NCI-H146 (cell line): Measurements from ENCODE around the gene SYT7.

Experiments
- DNase-seq: peaks from one replicate; lab custom pipeline; 2025; lab: John Stamatoyannopoulos, UW

SYT7 gene

GRCh38 chr11:61609000-61609979, 28.4 kb upstream of the SYT7 start:
- DNase-seq: no peak

GRCh38 chr11:61607920-61608599, 27.2 kb upstream of the SYT7 start:
- DNase-seq: no peak

DNA sequence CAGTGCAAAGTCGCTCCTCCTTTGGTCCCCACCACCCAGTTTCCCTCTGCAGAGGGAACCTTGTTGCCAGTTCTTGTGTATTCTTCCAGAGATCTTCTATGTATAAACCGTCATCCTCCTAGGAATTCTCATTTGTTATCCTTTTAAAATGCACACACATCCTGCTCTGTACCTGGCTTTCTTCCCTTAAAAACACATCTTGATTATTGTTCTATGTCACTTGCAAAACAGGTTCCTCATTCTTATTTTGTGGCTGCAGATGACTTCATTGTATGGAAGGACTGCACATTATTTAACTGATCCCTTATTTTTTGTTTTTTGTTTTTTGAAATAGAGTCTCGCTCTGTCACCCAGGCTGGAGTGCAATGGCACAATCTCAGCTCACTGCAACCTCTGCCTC, 26.6 kb upstream of the SYT7 start:
- no peak for DNase-seq

DNA sequence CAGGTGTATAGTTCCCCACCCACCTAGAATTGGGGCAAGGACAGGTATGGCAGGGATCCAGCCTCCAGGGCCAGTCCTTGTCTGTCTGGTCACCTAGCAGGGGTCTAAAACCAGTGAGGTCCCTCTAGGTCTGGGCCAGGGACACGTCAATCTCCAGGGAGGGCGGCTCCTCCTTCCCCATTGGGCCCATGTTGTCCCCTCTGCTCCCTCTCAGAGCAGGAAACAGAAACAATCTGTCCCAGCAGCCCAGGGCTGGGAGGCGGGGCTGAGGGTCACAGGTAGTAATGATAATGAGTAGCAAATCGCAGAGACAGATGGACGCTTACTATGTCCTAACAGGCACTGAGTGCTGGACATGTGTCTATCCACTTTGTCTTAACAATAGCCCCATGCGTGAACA, 22.8 kb upstream of the SYT7 start:
- no peak for DNase-seq

DNA sequence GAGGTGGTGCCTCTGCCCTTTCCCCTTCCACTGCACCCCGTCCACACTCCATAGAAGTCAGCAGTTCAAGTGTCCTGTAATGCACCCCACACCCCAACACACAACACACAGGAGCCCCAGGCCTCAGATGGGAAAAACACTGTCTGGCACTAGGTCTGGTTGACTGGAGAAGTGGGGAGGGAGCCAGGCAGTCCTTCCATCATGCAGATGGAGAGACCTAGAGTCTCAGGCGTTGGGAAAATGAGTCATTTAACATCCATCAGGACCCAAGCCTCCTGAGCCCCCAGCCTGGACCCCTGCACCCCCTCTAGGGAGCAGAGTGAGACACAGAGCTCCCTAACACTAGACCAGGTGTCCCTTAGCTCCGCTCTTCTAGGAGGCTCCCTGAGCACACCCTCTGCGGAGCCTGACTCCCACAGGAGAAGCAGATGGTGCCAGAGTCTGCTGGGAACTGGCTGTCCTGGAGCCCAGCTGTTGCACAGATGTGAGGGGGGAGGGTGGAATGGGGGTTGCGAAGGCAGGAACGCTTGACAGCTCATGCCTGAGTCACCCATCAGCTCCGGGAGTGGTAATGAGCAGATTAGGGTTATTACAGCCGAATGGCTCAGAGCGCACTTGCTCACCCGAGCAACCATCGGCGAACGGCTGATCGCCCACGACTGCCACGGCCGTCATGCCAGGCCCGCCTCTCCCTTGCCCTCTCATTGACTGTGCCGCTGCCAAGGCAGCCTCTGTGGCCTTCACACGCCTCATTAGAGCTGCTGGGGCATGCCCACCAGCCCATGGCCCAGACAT, 22.1 kb upstream of the SYT7 start:
- no peak for DNase-seq

- peak; percentile 76 for DNase-seq
Measured at GRCh38 chr11:61601512-61601911, 20.6 kb upstream of the SYT7 start.

DNA sequence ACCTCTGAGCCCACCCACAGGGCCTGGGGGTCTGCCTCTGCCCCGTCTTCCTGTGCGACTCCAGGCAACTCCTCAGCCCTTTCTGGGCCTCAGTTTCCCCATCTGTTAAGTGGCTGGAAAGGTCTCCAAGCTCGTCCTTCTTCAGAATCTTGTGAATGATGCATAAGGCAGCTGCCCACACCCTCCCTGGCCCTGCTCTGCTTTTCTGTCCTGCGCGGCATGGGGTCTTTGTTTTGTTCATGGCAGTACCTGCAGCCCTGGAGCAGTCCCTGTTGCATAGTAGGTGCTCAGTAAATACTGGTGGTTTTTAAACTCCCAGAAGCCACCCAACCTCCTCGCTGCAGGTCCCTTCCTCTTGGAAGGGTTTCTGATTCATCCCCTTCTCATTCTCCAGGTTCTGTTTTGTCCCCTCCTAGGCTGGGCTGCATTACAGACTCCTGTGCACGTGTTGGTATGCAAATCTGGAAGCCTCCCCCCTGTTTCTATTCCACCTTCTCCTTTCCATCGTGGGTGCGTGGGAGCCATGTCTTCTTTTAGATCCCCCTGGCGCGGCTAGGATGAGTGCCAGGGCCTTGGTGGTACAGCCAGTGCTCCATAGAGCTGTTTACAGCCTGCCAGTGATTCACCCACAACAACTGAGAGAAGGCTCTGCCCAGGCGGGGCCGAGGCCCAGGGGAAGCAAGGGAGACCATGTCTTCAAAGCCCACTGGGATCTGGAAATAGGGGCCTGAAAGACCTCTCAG, 19.3 kb upstream of the SYT7 start:
- no peak for DNase-seq

DNA sequence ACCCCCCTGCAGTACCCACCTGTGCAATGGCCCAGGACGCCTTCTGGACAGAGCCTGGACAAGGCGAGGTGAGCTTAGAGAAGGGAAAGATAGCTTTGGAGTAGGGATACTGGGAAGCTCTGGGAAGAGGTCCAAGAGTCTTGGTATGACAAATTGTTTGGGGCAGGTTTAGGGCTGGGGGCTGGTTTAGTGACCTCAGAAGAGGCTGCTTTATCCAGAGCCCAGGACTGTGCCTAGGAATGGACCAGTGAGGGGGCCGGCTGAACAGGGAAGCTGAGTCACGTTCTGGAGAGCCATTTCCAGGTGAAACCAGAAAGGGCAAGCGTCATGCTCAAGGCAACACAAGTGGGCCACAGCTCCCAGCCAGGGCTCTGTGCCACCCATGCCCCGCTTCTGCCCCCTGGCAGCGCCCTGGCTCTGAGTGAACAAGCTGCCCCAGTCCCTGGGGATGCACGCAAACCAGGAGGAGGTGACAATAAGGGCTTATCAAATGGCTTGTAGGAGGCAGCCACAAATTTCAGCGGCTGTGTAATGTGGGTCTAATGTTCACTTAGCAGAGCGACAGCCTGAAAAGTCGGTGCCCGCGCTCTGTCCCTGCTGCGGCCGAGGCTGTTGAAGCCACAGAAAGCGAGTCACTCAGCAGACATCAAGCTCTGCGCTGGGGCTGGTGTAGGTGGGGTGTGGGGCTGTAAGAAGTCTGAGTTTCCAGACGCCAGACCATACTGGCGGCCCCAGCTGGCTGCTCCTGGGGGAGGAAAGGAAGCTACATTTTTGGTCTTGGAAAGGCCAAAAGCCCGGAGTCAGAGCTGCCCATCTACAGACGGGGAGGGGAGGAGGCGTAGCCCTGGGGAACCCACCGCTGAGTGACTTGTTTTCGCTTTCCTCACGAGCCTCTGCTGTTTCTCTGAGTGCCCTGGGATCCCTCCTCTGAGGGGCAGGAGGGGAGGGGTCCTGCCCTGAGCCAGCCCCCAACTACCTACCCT, 18.3 kb upstream of the SYT7 start:
- no peak for DNase-seq

- DNase-seq: no peak
Measured at GRCh38 chr11:61598374-61598773, 17.5 kb upstream of the SYT7 start.

DNA sequence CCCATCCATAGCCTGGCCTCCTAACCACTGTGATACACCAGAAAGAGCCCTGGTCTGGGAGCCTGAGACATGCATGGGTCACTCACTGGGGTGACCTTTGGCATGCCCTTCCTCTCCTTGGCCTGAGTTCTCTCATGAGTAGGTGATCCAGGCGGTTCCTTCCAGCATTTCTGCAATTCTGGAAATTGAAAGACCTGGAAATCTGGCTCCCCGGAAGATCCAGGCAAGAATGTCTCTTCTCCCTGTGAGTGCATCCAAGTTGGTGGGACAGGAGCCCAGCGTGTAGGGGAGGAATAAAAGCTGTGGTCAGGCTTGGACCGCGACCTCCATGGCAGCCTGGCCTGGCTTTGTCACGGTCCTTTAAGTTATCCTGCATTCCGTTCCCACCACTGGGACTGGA, 16.1 kb upstream of the SYT7 start:
- no peak for DNase-seq

GRCh38 chr11:61596542-61596941, 15.7 kb upstream of the SYT7 start:
- DNase-seq: no peak

DNA sequence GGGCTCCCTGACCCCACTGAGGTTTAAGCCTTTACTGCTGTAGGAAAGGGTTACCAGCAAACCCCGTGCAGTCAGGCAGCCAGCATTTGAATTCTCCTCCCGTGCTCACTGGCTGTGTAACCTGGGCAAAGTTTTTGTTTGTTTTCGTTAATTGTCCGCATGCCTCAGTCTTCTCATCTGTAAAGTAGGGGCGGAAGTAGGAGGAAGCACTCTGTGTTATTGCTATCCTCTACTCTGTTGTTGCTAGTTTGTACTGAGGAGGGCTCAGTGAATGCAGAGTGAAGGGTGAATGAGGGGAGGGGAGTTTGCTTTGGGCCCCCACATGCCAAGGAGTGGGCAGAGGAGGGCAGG, 14.0 kb upstream of the SYT7 start:
- no peak for DNase-seq

DNA sequence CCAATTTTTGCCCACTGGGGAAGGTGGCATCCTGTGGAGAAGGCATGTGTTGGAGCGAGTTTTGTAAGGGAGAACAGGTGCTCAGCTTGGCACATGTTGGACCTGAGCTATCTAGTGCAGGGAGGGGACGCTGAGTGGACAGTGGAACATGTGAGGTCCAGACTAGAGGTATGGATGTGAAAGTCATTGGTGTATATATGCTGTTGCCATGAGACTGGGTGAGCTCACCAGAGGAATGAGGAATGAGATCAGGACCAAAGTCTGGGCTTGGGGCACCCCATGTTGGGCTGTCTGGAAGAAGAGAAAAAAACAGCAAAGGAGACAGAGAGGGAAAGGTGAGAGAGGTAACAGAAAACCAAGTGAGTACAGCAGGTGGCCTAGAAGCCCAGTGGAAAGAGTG, 12.3 kb upstream of the SYT7 start:
- no peak for DNase-seq

DNA sequence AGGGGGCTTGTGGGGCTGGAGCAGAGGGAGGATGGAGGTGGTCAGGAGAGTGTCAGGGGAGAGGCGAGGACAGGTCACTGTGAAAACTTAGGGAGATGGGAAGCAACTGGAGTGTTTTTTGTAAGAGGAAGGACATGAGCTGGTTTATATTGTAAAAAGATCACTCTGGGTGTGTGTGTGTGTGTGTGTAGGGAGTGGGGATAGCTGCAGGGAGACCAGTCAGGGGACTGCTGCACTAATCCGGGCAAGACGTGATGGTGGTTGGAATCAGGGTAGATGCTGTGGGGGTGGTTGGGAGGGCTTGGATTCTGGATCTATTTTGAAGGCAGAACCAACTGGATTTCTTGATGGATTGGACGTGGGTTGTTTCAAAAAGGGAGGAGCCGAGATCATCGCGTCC, 11.3 kb upstream of the SYT7 start:
- DNase-seq: no peak

DNA sequence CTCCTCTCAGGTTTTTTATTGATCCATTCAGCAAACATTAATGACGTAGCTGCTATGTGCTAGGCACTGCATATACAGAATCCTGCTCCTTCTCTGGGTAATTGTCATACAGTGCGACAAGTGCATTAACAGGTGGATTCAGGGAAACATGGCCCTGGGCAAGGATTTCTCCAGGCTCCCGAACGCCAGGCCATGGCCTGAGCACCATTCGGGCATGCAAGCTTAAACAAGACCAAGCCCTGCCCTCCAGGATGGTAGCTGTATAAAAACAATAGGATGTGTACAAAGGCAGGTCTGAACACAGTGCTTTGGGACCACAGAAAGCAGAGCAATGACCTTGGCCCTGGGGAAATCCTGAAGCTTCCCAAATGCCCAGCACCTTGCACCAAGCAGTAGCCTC, 9.1 kb upstream of the SYT7 start:
- DNase-seq: peak; percentile 81

- peak; percentile 33 for DNase-seq
Measured at GRCh38 chr11:61588728-61589191, 7.9 kb upstream of the SYT7 start.

GRCh38 chr11:61587951-61588727, 7.3 kb upstream of the SYT7 start:
- peak; percentile 84 for DNase-seq

DNA sequence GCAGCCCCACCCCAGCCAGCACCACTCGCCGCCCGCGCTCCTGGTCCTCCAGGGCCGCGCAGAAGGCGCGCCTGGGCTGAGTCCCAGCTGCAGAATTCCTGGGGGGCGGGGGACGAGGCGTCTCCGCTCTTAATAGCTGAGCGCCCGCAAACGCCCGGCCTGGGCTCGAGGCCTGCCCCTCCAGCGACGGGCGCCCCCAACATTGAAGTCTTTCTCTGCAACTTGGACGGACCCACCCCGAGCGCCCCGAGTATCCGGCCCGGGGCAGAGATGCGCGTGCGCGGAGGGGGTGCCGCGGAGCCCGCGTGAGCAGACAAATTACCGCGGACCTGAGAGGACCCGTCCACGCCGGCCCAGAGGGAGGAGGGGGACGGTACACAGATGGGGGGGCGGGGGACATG, 6.7 kb upstream of the SYT7 start:
- DNase-seq: peak; percentile 70

DNA sequence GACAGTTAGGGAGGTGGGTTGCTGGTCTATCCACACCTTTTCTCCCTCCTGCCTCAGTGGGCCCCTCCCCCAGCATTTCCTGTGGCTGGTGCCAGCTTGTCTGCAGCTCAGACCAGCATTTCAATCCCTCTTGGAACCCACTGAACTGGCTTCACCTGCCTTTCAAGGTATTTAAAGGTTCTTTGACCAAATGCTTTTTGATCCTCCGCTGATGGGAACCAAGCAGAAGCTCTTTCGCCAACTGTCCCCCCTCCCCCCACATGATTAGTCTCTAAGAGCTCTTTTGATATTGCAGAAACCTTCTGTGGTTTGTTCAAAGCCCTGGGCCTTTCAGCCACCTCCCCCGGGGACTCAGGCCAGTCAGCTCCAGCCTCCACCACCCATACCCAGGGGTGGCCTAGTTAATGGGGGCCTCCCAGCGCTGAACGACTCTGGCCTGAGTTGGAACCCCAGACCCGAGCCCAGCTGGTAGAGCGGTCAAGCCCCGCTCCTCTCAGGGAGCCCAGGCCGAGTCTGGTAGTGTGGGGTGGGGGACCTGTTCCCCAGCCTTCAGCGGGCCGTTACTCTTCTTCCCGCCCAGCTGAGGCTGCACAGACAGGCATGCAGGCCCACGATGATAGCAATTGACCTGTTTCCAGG, 6.0 kb upstream of the SYT7 start:
- peak; percentile 17 for DNase-seq
